Measurements from ENCODE around the gene SHMT1. TPM values are rescaled to one million over a fixed set of nuclear protein-coding genes. Genes with fewer than 3 reads are reported as not detected.
"Not testable (repeated sequence)": the region's sequence is repeated elsewhere in the genome, so short reads cannot be mapped to it uniquely, and the experiment has no call there.

The SHMT1 gene
- 17.7 and 30.5 TPM in 2 replicates for total RNA-seq (ENCODE audit: low replicate concordance)
- long read RNA-seq, transcript SHMT1-201 (12 exons, 2,464 nt) = major isoform, 53 of 102 reads
- long read RNA-seq, transcript SHMT1-203 (11 exons, 1,656 nt) = minor isoform, 20 of 102 reads
- long read RNA-seq, partial matches to known transcripts = 4 of 102 reads
- long read RNA-seq, other reads (novel, unspliced or antisense) = 24 of 102 reads

DNA sequence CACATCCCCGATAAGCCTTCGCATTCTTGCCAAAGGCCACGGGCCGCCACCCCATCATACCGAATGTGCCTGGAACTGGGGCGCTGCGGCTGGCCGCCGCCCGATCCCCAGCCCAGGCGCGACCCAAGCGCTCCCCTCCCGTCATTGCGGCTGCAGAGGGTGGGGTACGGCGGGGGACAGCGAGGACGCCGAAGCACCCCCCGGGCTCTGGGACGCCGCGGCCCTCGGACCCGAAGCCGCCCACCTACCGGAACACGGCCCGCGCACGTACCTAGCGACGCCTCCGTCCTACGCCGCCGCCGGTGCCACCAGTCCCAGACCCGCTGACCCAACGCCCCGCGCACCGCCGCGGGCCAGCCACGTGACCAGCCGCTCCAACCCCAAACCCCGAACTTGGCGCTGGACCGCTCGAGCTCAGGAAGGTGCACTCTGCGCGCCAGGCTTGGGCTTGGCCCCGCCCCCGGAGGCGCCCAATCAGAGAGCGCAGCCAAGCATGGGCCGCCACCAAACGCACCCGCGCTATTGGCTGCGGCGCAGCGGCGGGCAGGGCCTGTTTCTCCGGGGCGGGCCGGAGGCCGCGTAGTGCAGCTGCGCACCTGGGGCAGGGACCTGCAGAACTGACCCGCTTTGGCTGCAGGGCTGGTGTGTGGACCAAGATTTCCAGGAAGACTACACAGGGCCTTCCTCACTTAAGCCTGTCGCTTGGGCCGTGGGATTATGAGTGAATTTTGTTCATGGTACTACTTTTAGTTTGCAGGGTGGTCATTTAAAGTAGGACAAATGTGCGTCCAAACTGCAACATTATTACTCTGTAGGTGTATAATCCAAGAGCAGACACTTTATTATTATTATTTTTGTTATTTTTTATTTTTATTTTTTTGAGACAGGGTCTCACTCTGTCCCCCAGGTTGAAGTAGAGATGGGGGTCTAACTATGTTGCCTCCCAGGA is at the start of gene SHMT1:
Gene SHMT1, minus strand, starts transcription at position 450 of the 949 bp plus-strand sequence. CDS start 7,569 bp downstream, outside the sequence.
- H3K27me3 Mint-ChIP-seq = no peaks in the 10 kb centered on the region
- H3K27ac Mint-ChIP-seq = peak within 1 kb of the TSS; percentile 68
- TF ChIP-seq, protein P1, sequence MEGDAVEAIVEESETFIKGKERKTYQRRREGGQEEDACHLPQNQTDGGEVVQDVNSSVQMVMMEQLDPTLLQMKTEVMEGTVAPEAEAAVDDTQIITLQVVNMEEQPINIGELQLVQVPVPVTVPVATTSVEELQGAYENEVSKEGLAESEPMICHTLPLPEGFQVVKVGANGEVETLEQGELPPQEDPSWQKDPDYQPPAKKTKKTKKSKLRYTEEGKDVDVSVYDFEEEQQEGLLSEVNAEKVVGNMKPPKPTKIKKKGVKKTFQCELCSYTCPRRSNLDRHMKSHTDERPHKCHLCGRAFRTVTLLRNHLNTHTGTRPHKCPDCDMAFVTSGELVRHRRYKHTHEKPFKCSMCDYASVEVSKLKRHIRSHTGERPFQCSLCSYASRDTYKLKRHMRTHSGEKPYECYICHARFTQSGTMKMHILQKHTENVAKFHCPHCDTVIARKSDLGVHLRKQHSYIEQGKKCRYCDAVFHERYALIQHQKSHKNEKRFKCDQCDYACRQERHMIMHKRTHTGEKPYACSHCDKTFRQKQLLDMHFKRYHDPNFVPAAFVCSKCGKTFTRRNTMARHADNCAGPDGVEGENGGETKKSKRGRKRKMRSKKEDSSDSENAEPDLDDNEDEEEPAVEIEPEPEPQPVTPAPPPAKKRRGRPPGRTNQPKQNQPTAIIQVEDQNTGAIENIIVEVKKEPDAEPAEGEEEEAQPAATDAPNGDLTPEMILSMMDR (conservative IDR thresholded peaks at IDR 0.05) = no peak
- H3K4me3 Mint-ChIP-seq = peak within 1 kb of the TSS; percentile 94
- H3K9me3 Mint-ChIP-seq = no peaks in the 10 kb centered on the region
- peak; percentile 92 for DNase-seq (ENCODE audit: extremely low spot score, unreplicated experiment)
- peaks cover 9% of the 10 kb centered on the region for H3K4me1 Mint-ChIP-seq (ENCODE audit: unreplicated experiment)
- H3K36me3 Mint-ChIP-seq = no peaks in the 10 kb centered on the region

DNA sequence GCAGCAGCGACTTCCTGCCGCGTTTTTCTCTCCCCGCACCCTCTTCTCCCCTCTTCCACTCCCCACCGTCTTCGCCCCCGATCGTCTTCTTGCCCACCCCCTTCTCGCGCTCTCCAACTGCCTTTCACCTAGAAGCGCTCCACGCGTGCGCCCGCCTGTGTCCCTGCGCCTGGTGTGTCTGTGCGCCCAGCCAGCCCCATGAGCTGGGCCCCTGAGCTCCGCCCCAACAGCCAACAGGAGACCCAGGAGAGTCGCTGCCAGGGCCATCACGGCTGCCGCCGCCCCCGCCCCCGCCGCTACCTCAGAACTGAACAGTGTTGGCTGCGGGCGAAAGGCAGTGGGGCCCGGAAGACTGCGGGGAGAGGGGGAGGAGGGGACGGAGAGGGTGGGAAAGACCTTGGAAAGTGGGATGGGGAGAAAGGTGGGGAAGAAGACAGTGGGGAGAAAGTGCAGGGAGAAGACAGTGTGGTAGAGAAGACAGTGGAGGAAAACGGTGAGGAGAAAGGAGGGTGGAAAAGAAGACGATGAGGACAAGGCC is 48.7 kb upstream of the SHMT1 start:
- H3K4me3 Mint-ChIP-seq; H3K36me3 Mint-ChIP-seq; H3K27me3 Mint-ChIP-seq; H3K9me3 Mint-ChIP-seq; H3K27ac Mint-ChIP-seq; DNase-seq (ENCODE audit: extremely low spot score, unreplicated experiment); H3K4me1 Mint-ChIP-seq (ENCODE audit: unreplicated experiment): not testable (repeated sequence)

DNA sequence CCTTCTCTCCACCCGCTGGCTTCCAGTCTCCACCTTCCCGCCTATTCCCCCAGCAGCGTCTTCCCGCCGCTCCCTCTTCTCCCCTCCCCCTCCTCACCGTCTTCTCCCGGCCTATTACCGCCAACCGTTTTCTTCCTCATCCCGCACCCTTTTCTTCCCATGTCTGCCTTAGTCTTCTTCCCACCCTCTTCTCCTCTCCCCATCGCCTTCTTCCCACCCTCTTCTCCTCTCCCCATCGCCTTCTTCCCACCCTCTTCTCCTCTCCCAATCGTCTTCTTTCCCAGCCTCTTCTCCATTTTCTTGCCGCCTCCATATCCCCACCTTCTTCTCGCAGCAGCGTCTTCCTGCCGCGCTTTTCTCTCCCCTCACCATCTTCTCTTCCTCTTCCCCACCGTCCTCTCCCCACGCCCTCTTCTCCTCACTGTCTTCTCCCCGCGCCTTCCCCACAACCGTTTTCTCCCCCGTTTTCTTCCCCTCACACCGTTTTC is 48.1 kb upstream of the SHMT1 start:
- H3K4me3 Mint-ChIP-seq = peak overlapping the region; percentile 98
- DNase-seq (ENCODE audit: extremely low spot score, unreplicated experiment) = peak; percentile 64
- H3K27ac Mint-ChIP-seq = peak overlapping the region; percentile 93
- H3K4me1 Mint-ChIP-seq (ENCODE audit: unreplicated experiment); H3K27me3 Mint-ChIP-seq; H3K36me3 Mint-ChIP-seq; H3K9me3 Mint-ChIP-seq: not testable (repeated sequence)

DNA sequence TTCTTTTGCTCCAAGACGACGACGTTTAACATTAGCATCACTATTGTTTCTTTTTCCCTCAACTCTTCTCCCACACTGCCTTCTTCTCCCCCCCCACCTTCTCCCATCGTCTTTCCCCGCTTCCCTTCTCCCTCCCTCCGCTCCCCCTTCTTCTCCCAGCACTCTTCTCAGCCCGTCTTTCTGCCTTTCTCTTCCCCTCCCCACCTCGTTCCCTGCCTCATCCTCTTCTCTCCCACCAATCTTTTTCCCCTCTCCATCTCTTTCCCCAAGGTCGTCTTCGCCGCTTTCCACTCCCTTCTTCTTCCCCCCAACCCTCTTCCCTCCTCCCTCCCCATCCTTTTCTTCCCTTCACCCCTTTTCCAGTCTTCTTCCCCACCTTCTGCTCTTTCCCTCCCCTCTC is 47.4 kb upstream of the SHMT1 start:
- not testable (repeated sequence) for H3K4me1 Mint-ChIP-seq (ENCODE audit: unreplicated experiment); H3K27me3 Mint-ChIP-seq; H3K9me3 Mint-ChIP-seq; H3K36me3 Mint-ChIP-seq; DNase-seq (ENCODE audit: extremely low spot score, unreplicated experiment)
- Mint-ChIP-seq H3K4me3 (peak overlapping the region; percentile 98), H3K27ac (peak overlapping the region; percentile 93)

DNA sequence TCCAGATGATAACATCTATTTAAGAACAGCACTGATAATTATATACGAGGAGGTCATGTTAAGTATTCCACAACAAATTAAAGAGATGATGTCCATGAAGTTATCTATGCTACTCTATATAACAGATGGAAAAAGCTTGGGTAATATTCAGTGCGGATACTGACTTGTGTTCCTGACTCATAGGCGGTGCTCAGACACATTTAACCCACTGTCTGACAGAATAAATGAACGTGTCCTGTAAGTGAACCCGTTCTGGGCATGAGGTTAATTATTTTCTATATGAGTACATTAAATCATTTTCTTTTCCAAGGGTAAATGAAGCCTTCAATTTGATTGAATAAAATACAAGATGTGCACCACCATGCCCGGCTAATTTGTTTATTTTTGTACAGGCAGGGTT is 46.0 kb upstream of the SHMT1 start:
- H3K9me3 Mint-ChIP-seq; H3K27me3 Mint-ChIP-seq; H3K27ac Mint-ChIP-seq; DNase-seq (ENCODE audit: extremely low spot score, unreplicated experiment); H3K36me3 Mint-ChIP-seq; H3K4me1 Mint-ChIP-seq (ENCODE audit: unreplicated experiment): not testable (repeated sequence)
- peak overlapping the region; percentile 53 for H3K4me3 Mint-ChIP-seq

DNA sequence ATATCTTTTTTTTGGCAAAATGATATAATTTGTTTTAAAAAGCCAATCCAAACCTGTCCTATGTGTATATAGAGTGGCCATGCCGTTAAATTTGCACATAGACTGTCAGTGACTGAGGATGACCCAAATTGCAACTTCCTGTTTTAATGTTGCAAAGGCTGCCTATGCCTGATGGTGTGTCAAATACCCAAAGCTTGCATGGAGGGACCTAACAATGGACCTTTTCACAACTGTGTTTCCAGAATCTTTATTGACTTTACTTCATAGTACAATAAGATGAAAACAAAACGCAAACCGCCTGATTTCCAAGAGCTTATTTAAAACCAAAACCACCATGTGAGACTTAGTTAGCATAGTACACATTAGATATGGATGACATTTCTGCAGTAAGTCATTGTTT is 45.6 kb upstream of the SHMT1 start:
- not testable (repeated sequence) for H3K4me1 Mint-ChIP-seq (ENCODE audit: unreplicated experiment); H3K27ac Mint-ChIP-seq; DNase-seq (ENCODE audit: extremely low spot score, unreplicated experiment); H3K27me3 Mint-ChIP-seq; H3K36me3 Mint-ChIP-seq; H3K9me3 Mint-ChIP-seq
- H3K4me3 Mint-ChIP-seq = peak overlapping the region; percentile 53

DNA sequence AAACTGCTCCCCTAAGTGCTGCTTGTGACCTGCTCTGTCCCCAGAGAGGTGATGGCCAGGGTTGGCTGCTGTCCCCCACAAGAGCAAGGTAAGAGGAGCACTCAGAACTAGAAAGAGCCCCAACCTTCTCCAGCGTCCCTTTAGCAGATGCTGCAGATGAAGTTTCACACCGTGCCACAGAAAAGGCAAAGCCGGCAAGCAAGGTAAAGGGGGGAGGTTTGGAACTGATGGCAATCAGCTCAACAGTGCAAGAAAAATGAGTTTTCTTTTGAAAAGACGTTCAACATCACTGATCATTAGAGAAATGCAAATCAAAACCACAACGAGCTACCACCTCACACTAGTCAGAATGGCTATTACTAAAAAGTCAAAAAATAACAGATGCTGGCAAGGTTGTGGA is 40.3 kb upstream of the SHMT1 start:
- not testable (repeated sequence) for DNase-seq (ENCODE audit: extremely low spot score, unreplicated experiment); H3K9me3 Mint-ChIP-seq; H3K27ac Mint-ChIP-seq; H3K4me1 Mint-ChIP-seq (ENCODE audit: unreplicated experiment); H3K36me3 Mint-ChIP-seq; H3K27me3 Mint-ChIP-seq; H3K4me3 Mint-ChIP-seq

DNA sequence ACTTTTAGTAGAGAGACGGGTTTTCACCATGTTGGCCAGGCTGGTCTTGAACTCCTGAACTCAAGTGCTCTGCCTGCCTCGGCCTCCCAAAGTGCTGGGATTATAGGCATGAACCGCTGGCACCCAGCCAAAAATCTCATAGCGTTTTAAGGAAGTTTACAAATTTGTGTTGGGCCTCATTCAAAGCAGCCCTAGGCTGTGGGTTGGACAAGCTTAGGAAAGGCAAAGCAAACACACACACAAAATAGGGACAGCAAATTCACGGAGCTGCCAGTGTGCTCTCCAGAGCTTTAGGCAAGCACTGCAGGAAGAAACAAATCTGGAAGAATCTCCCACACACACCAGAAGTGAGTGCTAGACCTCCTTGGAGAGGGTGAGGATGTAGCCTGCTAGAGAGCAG is 39.8 kb upstream of the SHMT1 start:
- not testable (repeated sequence) for H3K27ac Mint-ChIP-seq; DNase-seq (ENCODE audit: extremely low spot score, unreplicated experiment); H3K4me3 Mint-ChIP-seq; H3K27me3 Mint-ChIP-seq; H3K36me3 Mint-ChIP-seq; H3K9me3 Mint-ChIP-seq; H3K4me1 Mint-ChIP-seq (ENCODE audit: unreplicated experiment)

DNA sequence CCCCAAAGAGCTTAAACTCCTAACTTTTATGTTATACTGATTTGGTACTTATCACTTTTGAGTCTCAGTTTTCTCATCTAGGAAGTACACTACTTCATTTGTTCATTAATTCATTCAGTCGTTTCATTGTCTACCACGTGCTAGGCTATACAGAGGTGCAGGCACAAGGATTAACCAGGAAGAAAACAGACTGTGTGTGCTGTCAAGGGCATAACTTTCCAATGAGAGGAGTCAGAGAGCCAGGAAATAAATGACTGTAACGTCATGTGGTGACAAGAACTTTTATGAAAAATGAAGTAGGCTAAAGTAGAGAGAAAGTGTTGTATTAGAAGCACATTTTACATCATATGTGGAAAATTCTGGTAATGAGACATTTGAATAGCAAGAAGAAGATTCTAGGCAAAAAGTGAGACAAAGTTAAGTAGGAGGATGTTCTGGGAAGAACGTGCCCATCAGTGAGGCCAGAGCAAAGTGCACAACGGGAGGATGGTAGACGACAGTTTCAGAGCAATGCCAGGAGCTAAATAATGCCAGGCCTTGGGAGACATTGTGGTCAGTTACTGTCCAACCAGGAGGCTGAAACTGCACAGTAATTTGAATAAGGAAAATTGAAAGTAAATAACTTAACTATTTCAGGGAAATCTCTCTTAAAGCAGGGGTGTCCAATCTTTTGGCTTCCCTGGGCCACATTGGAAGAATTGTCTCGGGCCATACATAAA is 38.7 kb upstream of the SHMT1 start:
- not testable (repeated sequence) for H3K36me3 Mint-ChIP-seq; H3K27ac Mint-ChIP-seq; H3K9me3 Mint-ChIP-seq; H3K4me1 Mint-ChIP-seq (ENCODE audit: unreplicated experiment); DNase-seq (ENCODE audit: extremely low spot score, unreplicated experiment); H3K27me3 Mint-ChIP-seq; H3K4me3 Mint-ChIP-seq

DNA sequence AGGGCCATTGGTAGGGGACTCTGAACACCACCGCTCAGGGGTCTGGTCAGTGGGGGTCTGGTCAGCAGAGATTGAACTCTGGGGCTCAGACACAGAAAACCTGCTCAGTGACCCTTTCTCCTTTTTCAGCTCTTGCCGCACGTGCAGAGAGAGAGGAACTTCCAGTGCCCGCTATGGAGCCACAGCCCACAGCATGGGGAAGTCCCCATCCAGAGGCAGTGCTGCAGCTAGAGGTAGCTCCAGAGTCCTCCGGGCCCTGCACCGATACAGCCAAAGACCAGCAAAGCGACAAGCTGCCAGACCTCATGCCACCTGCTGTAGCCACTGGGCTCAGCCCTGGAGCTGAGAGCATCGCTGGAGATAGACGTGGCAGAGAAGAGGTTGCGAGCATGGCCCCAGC is 25.4 kb upstream of the SHMT1 start:
- H3K27ac Mint-ChIP-seq; H3K9me3 Mint-ChIP-seq; H3K4me3 Mint-ChIP-seq; DNase-seq (ENCODE audit: extremely low spot score, unreplicated experiment); H3K4me1 Mint-ChIP-seq (ENCODE audit: unreplicated experiment); H3K27me3 Mint-ChIP-seq; H3K36me3 Mint-ChIP-seq: not testable (repeated sequence)

DNA sequence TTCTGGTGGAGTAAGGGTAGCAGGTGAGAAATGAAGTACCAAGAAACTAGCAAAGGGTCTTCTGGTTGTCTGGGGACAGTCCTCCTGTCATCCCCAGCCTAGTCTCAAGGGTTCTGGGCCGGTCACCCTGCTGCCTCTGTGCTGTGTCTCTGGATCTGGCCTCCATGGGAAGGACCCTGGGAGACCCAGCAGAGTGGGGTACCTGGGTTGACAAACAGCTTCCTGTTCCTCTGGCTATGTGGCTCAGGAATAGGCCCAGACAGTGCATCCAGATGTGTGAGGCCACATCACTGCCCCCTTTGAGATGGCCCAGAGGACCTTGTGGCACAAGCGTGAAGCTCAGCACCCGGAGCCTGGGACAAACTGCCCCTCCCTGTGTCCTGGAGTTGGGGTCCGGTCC is 24.9 kb upstream of the SHMT1 start:
- not testable (repeated sequence) for H3K9me3 Mint-ChIP-seq; H3K4me3 Mint-ChIP-seq; H3K27ac Mint-ChIP-seq; H3K27me3 Mint-ChIP-seq; H3K36me3 Mint-ChIP-seq; H3K4me1 Mint-ChIP-seq (ENCODE audit: unreplicated experiment); DNase-seq (ENCODE audit: extremely low spot score, unreplicated experiment)

DNA sequence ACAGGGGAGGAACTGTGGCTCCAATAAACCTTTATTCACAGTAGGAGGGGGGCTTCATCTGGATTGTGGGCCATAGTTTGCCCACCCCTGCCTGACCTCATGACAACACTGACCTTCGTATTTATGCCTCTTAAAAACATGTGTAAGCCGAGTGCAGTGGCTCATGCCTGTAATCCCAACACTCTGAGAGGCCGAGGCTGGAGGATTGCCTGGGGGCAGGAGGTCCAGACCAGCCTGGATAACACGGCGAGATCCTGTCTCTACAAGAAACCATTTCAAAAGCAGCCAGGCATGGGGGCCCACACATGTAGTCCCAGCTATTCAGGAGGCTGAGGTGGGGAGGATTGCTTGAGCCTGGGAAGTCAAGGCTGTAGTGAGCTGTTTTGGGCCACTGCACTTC is 24.2 kb upstream of the SHMT1 start:
- H3K27me3 Mint-ChIP-seq; H3K4me1 Mint-ChIP-seq (ENCODE audit: unreplicated experiment); H3K9me3 Mint-ChIP-seq; H3K36me3 Mint-ChIP-seq; H3K27ac Mint-ChIP-seq; DNase-seq (ENCODE audit: extremely low spot score, unreplicated experiment); H3K4me3 Mint-ChIP-seq: not testable (repeated sequence)
